WTC11 (cell line): ENCODE results near the gene ALG14. TPM values are rescaled to one million over a fixed set of nuclear protein-coding genes. Genes with fewer than 3 reads are reported as not detected.

Experiments used
- ATAC-seq: fragments of 200-7000 bp; cut with Tn5 transposase; 2 replicates; pipeline ENCODE4 v1.10.0; 2021; ENCODE audit warnings: mild to moderate bottlenecking, moderate library complexity
- CTCF ChIA-PET: fragments of 300-600 bp; sonication (Branson Sonifier 250); formaldehyde crosslinking; loops from one replicate; lab custom pipeline; 2021; ENCODE audit warnings: antibody characterized with exemption; lab: Charles Lee
- POLR2A ChIA-PET: fragments of 350-600 bp; sonication (Branson Sonifier 250); formaldehyde crosslinking; loops from one replicate; lab custom pipeline; 2021; ENCODE audit warnings: antibody characterized with exemption; lab: Charles Lee
- DNase-seq: peaks from one replicate; pipeline ENCODE4 v3.0.0; 2021; ENCODE audit warnings: low spot score
- H3K27ac Mint-ChIP-seq: 2 replicates; pipeline ENCODE4 v1.8.0; 2021; ENCODE audit warnings: mixed read lengths
- H3K27me3 Mint-ChIP-seq: 2 replicates; pipeline ENCODE4 v1.8.0; 2021; ENCODE audit warnings: low read depth, mild to moderate bottlenecking, moderate library complexity, mixed read lengths
- H3K36me3 Mint-ChIP-seq: 2 replicates; pipeline ENCODE4 v1.8.0; 2021; ENCODE audit warnings: mixed read lengths
- H3K4me1 Mint-ChIP-seq: 2 replicates; pipeline ENCODE4 v1.8.0; 2022; ENCODE audit warnings: mixed read lengths
- H3K4me3 Mint-ChIP-seq: 2 replicates; pipeline ENCODE4 v1.8.0; 2021; ENCODE audit warnings: mild to moderate bottlenecking, moderate library complexity, mixed read lengths
- H3K9me3 Mint-ChIP-seq: 2 replicates; pipeline ENCODE4 v1.8.0; 2021; ENCODE audit warnings: mixed read lengths
- ARID4B ChIP-seq: sonication (generic); formaldehyde crosslinking; IDR thresholded peaks from 2 replicates; pipeline ENCODE4 v1.8.0; 2023; ENCODE audit warnings: missing genetic modification reagents, mild to moderate bottlenecking, borderline replicate concordance
- ATF1 ChIP-seq: sonication (generic); formaldehyde crosslinking; IDR thresholded peaks from 2 replicates; pipeline ENCODE4 v1.8.1; 2023; ENCODE audit warnings: mild to moderate bottlenecking, moderate library complexity, missing genetic modification reagents
- CBFB ChIP-seq: sonication (generic); formaldehyde crosslinking; IDR thresholded peaks from 2 replicates; pipeline ENCODE4 v1.8.1; 2022; ENCODE audit warnings: mild to moderate bottlenecking, low read depth, missing genetic modification reagents
- CREM ChIP-seq: sonication (generic); formaldehyde crosslinking; IDR thresholded peaks from 2 replicates; pipeline ENCODE4 v1.8.1; 2022; ENCODE audit warnings: mild to moderate bottlenecking, missing genetic modification reagents, moderate library complexity
- E2F1 ChIP-seq: sonication (generic); formaldehyde crosslinking; IDR thresholded peaks from 2 replicates; pipeline ENCODE4 v1.8.0; 2022; ENCODE audit warnings: mild to moderate bottlenecking, missing genetic modification reagents
- FOXK1 ChIP-seq: sonication (generic); formaldehyde crosslinking; IDR thresholded peaks from 2 replicates; pipeline ENCODE4 v1.8.0; 2022; ENCODE audit warnings: mild to moderate bottlenecking, moderate library complexity, missing genetic modification reagents
- HMGXB4 ChIP-seq: sonication (generic); formaldehyde crosslinking; IDR thresholded peaks from 2 replicates; pipeline ENCODE4 v1.8.1; 2023; ENCODE audit warnings: mild to moderate bottlenecking, moderate library complexity, missing genetic modification reagents
- JAZF1 ChIP-seq: fragments of 250-450 bp; sonication (Bioruptor Pico); IDR thresholded peaks from 2 replicates; pipeline ENCODE4 v1.9.0; 2021; ENCODE audit warnings: moderate library complexity, mild to moderate bottlenecking, inconsistent platforms
- KAT7 ChIP-seq: sonication (generic); formaldehyde crosslinking; IDR thresholded peaks from 2 replicates; pipeline ENCODE4 v1.8.1; 2023; ENCODE audit warnings: missing genetic modification reagents, mild to moderate bottlenecking, borderline replicate concordance
- NR2C2 ChIP-seq: sonication (generic); formaldehyde crosslinking; IDR thresholded peaks from 2 replicates; pipeline ENCODE4 v1.8.0; 2022; ENCODE audit warnings: mild to moderate bottlenecking, missing genetic modification reagents
- SMAD4 ChIP-seq: sonication (generic); formaldehyde crosslinking; IDR thresholded peaks from 2 replicates; pipeline ENCODE4 v1.8.0; 2022; ENCODE audit warnings: mild to moderate bottlenecking, missing genetic modification reagents
- STAT6 ChIP-seq: sonication (generic); formaldehyde crosslinking; conservative IDR thresholded peaks from 2 replicates; pipeline ENCODE4 v1.8.1; 2023; ENCODE audit warnings: mild to moderate bottlenecking, low read depth, missing genetic modification reagents, moderate library complexity
- ZBTB21 ChIP-seq: sonication (generic); formaldehyde crosslinking; IDR thresholded peaks from 2 replicates; pipeline ENCODE4 v1.8.1; 2023; ENCODE audit warnings: mild to moderate bottlenecking, missing genetic modification reagents, borderline replicate concordance
- ZNF317 ChIP-seq: sonication (generic); formaldehyde crosslinking; IDR thresholded peaks from 2 replicates; pipeline ENCODE4 v1.8.1; 2023; ENCODE audit warnings: low read depth, mild to moderate bottlenecking, moderate library complexity, missing genetic modification reagents, borderline replicate concordance
- ZNF671 ChIP-seq: fragments of 250-450 bp; sonication (Bioruptor Pico); IDR thresholded peaks from 2 replicates; pipeline ENCODE4 v1.8.0; 2021; ENCODE audit warnings: mild to moderate bottlenecking
- total RNA-seq: library from RNA; stranded (reverse); gene quantifications from 3 replicates; pipeline ENCODE4 v1.2.3, GENCODE V29; 2021

Gene ALG14
- total RNA-seq, 1 experiment from 2014 or later, result 2.3 TPM

- TF ChIP-seq ARID4B (CRISPR knock-in tag), result no peak
- TF ChIP-seq ZBTB21 (CRISPR knock-in tag), result no peak
- no peak for TF ChIP-seq KAT7
- TF ChIP-seq SMAD4 (CRISPR knock-in tag), result no peak
- no peak for TF ChIP-seq ATF1 (CRISPR knock-in tag)
These were observed 108.9 kb downstream of the ALG14 start (continued) for GRCh38 chr1:94963864-94964263.

GRCh38 chr1:94962409-94963265 is 110.1 kb downstream of the ALG14 start:
- H3K4me3 Mint-ChIP-seq, result no peak overlapping the region
- H3K27ac Mint-ChIP-seq, result no peak overlapping the region
- DNase-seq (no peak), ATAC-seq (no peak)
- no peaks in the 10 kb centered on the region for H3K27me3 Mint-ChIP-seq
- TF ChIP-seq STAT6, result no peak
- no peak for TF ChIP-seq CREM (CRISPR knock-in tag)
- TF ChIP-seq NR2C2 (CRISPR knock-in tag), result no peak
- TF ChIP-seq CBFB (CRISPR knock-in tag), result no peak
- TF ChIP-seq ZNF671, result no peak
- no peak for TF ChIP-seq JAZF1 (CRISPR knock-in tag)
- no peak for TF ChIP-seq ZNF317 (CRISPR knock-in tag)
- TF ChIP-seq HMGXB4, result no peak
- TF ChIP-seq FOXK1 (CRISPR knock-in tag), result no peak
- no peak for TF ChIP-seq E2F1 (CRISPR knock-in tag)
- no peaks in the 10 kb centered on the region for H3K36me3 Mint-ChIP-seq
- no peaks in the 10 kb centered on the region for H3K9me3 Mint-ChIP-seq
- H3K4me1 Mint-ChIP-seq, result no peaks in the 10 kb centered on the region
- ChIA-PET CTCF (interaction anchor here (0.7 kb wide), 1 partner anchor 13 kb away, joined by 3 read pairs; no protein-coding TSS in a partner anchor), POLR2A (no interaction called here)
